DOHH2 (cell line): ENCODE results near the gene PHACTR1.

ENCODE experiments used
- H3F3A ChIP-seq: fragments of 200-600 bp; sonication (generic), shearing (Covaris generic); 2 replicates; pipeline ENCODE4 v1.6.0; 2016; ENCODE audit warnings: antibody characterized with exemption, mild to moderate bottlenecking; ENCODE audit not compliant: control insufficient read depth, insufficient read depth
- H3K27ac ChIP-seq: fragments of 200-600 bp; sonication (generic); 2 replicates; pipeline ENCODE4 v1.5.1; 2014; ENCODE audit warnings: low read depth, mild to moderate bottlenecking, low read length, moderate library complexity
- H3K27me3 ChIP-seq: fragments of 200-600 bp; sonication (generic); 2 replicates; pipeline ENCODE4 v1.6.1; 2014; ENCODE audit warnings: mild to moderate bottlenecking, low read length, mixed read lengths; ENCODE audit not compliant: control insufficient read depth
- H3K36me3 ChIP-seq: fragments of 200-600 bp; sonication (generic); 2 replicates; pipeline ENCODE4 v1.6.1; 2014; ENCODE audit warnings: mild to moderate bottlenecking, low read length, moderate library complexity, mixed read lengths; ENCODE audit not compliant: control insufficient read depth
- H3K4me1 ChIP-seq: fragments of 200-600 bp; sonication (generic); 2 replicates; pipeline ENCODE4 v1.6.1; 2014; ENCODE audit warnings: mild to moderate bottlenecking, low read length, mixed read lengths; ENCODE audit not compliant: control insufficient read depth
- H3K4me2 ChIP-seq: fragments of 200-600 bp; sonication (generic); 2 replicates; pipeline ENCODE4 v1.6.0; 2014; ENCODE audit warnings: mild to moderate bottlenecking, low read length, moderate library complexity
- H3K4me3 ChIP-seq: fragments of 200-600 bp; sonication (generic); 2 replicates; pipeline ENCODE4 v1.5.1; 2014; ENCODE audit warnings: mild to moderate bottlenecking, low read length, mixed read lengths
- H3K79me2 ChIP-seq: fragments of 200-600 bp; sonication (generic); 2 replicates; pipeline ENCODE4 v1.6.1; 2014; ENCODE audit warnings: mild to moderate bottlenecking, low read length, mixed read lengths; ENCODE audit not compliant: control insufficient read depth
- H3K9me2 ChIP-seq: fragments of 200-600 bp; sonication (generic); replicated peaks from 2 replicates; pipeline ENCODE4 v1.6.1; 2014; ENCODE audit warnings: mild to moderate bottlenecking, low read length, mixed read lengths; ENCODE audit not compliant: control insufficient read depth
- H3K9me3 ChIP-seq: fragments of 200-600 bp; sonication (generic); 2 replicates; pipeline ENCODE4 v1.6.1; 2014; ENCODE audit warnings: antibody characterized with exemption, low read length, mixed read lengths; ENCODE audit not compliant: control insufficient read depth, insufficient read depth
- H4K20me1 ChIP-seq: fragments of 200-600 bp; sonication (generic); 2 replicates; pipeline ENCODE4 v1.6.0; 2014; ENCODE audit warnings: low read depth, mild to moderate bottlenecking, antibody characterized with exemption, low read length, moderate library complexity; ENCODE audit not compliant: control insufficient read depth, insufficient read depth
- EZH2phosphoT487 ChIP-seq: fragments of 200-600 bp; sonication (generic); IDR thresholded peaks from 2 replicates; pipeline ENCODE4 v1.6.1; 2017; ENCODE audit warnings: borderline replicate concordance, mild to moderate bottlenecking, antibody characterized with exemption, low read length, moderate library complexity, mixed read lengths
- TF ChIP-seq, protein P1 (sequence below): fragments of 200-600 bp; sonication (generic); IDR thresholded peaks from one replicate; pipeline ENCODE4 v1.5.1; 2014; ENCODE audit warnings: antibody characterized with exemption, mild to moderate bottlenecking, low read depth, low read length; ENCODE audit not compliant: poor library complexity, severe bottlenecking

Gene PHACTR1

DNA sequence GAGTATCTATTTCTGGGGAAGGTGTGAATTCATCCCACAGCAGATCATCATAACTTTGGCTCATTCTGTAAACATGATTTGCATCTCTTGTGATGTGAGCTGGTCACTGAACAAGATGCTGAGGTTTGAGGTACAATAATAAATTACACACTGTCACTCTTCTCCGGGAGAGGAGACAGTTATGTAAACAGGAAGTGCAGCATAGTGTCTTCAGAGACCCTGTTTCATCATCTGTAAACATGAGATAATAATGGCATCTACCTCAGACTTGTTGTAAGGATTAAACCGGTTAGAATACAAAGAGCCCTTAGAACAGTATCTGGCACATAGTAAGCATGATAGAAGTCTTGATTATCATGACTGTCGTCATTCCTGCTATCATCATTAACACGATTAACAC is 486.6 kb downstream of the PHACTR1 start:
- Histone ChIP-seq H3K4me2 (no peak overlapping the region), H3K36me3 (no peaks in the 10 kb centered on the region), H3K4me3 (no peak overlapping the region), H3K27me3 (peaks cover 14% of the 10 kb centered on the region), H4K20me1 (no peaks in the 10 kb centered on the region), H3F3A (no peaks in the 10 kb centered on the region), H3K27ac (no peak overlapping the region), H3K9me2 (no peaks in the 10 kb centered on the region), H3K79me2 (no peaks in the 10 kb centered on the region), H3K4me1 (no peaks in the 10 kb centered on the region), H3K9me3 (no peaks in the 10 kb centered on the region)
- TF ChIP-seq, protein P1, sequence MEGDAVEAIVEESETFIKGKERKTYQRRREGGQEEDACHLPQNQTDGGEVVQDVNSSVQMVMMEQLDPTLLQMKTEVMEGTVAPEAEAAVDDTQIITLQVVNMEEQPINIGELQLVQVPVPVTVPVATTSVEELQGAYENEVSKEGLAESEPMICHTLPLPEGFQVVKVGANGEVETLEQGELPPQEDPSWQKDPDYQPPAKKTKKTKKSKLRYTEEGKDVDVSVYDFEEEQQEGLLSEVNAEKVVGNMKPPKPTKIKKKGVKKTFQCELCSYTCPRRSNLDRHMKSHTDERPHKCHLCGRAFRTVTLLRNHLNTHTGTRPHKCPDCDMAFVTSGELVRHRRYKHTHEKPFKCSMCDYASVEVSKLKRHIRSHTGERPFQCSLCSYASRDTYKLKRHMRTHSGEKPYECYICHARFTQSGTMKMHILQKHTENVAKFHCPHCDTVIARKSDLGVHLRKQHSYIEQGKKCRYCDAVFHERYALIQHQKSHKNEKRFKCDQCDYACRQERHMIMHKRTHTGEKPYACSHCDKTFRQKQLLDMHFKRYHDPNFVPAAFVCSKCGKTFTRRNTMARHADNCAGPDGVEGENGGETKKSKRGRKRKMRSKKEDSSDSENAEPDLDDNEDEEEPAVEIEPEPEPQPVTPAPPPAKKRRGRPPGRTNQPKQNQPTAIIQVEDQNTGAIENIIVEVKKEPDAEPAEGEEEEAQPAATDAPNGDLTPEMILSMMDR = no peak
- no peak for TF ChIP-seq EZH2phosphoT487

DNA sequence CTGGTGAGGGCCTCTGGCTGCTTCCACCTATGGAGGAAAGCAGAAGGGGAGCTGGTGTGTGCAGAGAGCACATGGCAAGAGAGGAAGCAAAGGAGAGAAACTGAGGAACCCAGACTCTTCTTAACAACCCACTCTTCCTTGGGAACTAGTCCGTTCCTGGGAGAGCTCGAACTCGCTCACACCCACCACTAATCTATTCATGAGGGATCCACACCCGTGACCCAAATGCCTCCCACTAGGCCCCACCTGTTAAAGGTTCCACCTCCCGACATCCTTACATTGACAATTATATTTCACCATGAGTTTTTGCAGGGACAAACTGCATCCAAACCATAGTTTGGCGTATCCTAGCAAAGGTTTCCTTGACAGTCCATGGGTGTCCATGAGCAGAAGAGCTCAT is 488.5 kb downstream of the PHACTR1 start:
- H3K79me2 ChIP-seq = no peaks in the 10 kb centered on the region
- H3K4me2 ChIP-seq = no peak overlapping the region
- no peak overlapping the region for H3K4me3 ChIP-seq
- H3K9me3 ChIP-seq = no peaks in the 10 kb centered on the region
- no peaks in the 10 kb centered on the region for H3F3A ChIP-seq
- no peak overlapping the region for H3K27ac ChIP-seq
- H3K4me1 ChIP-seq = no peaks in the 10 kb centered on the region
- no peaks in the 10 kb centered on the region for H3K36me3 ChIP-seq
- H3K27me3 ChIP-seq = peaks cover 14% of the 10 kb centered on the region
- H3K9me2 ChIP-seq = no peaks in the 10 kb centered on the region
- no peak for TF ChIP-seq EZH2phosphoT487
- TF ChIP-seq, protein P1 = no peak
- no peaks in the 10 kb centered on the region for H4K20me1 ChIP-seq

DNA sequence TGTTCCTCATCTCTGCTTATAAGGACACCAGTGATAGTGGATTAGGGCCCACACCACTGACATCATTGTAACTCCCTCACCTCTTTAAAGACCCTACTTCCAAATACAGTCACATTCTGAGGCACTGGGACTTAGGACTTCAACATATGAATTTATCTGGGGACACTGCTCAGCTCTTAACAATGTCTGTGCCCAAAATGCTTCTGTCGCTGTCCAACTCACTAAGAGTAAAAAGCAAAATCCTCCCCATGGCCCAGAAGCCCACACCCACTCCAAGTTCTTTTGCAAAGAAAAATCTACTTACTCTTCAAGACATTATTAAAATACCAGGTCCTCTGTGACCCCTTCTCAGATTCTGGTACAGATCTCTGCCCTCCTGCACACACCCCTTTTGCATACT is 495.5 kb downstream of the PHACTR1 start:
- Histone ChIP-seq H3K79me2 (no peaks in the 10 kb centered on the region), H3K27me3 (peaks cover 17% of the 10 kb centered on the region), H3F3A (no peaks in the 10 kb centered on the region), H3K9me3 (no peaks in the 10 kb centered on the region), H3K27ac (no peak overlapping the region), H3K4me3 (no peak overlapping the region), H3K4me2 (no peak overlapping the region), H4K20me1 (no peaks in the 10 kb centered on the region), H3K4me1 (peaks cover 10% of the 10 kb centered on the region), H3K36me3 (no peaks in the 10 kb centered on the region), H3K9me2 (no peaks in the 10 kb centered on the region)
- TF ChIP-seq, protein P1 = no peak
- no peak for TF ChIP-seq EZH2phosphoT487

DNA sequence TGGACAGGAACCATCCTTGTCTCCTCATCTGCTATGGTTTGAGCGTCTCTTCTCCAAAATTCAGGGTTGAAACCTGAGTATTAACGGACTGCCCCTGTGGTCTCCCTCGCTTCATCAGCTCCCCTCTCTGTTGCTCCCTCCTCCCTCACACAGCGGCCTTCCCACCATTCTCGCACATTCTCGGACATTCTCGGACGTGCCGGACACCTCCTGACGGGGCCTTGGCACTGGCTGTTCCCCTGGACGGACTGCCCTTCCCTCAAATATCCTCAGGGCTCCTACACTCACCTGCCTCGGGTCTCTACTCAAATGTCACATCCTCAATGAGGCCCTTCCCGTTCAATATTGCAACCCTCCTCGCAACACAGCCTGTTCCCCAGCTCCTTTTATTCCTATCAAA is 496.0 kb downstream of the PHACTR1 start:
- Histone ChIP-seq H3F3A (no peaks in the 10 kb centered on the region), H3K4me3 (no peak overlapping the region), H3K9me2 (no peaks in the 10 kb centered on the region), H3K4me2 (no peak overlapping the region), H4K20me1 (no peaks in the 10 kb centered on the region), H3K36me3 (no peaks in the 10 kb centered on the region), H3K9me3 (no peaks in the 10 kb centered on the region), H3K4me1 (peaks cover 14% of the 10 kb centered on the region), H3K79me2 (no peaks in the 10 kb centered on the region), H3K27ac (no peak overlapping the region), H3K27me3 (peaks cover 17% of the 10 kb centered on the region)
- TF ChIP-seq, protein P1 = no peak
